Cardiac fibroblast (primary cell): ENCODE measurements around the gene UGT1A5.

Experiments
- DNase-seq, 2 donors: peaks; one replicate each; pipeline versions ENCODE4 v3.0.0 to v3.0.0-alpha.2; 2010; ENCODE audit warnings: low read depth in 2 of 2
- H3K4me3 ChIP-seq, 2 donors: replicated peaks in 1 of 2; 1 replicate in 1 of 2; 2 replicates in 1 of 2; pipeline ENCODE4 v1.5.1; 2011; ENCODE audit warnings: low read depth in 2 of 2, low read length in 2 of 2, mild to moderate bottlenecking in 2 of 2, moderate library complexity in 1 of 2
- CTCF ChIP-seq: IDR thresholded peaks from one replicate; pipeline ENCODE4 v1.5.1; 2011; ENCODE audit warnings: low read depth, mild to moderate bottlenecking, low read length, inconsistent platforms

The UGT1A5 gene

GRCh38 chr2:233775414-233775813 lies 62.7 kb downstream of the UGT1A5 start:
- H3K4me3 ChIP-seq: no peak overlapping the region
- TF ChIP-seq CTCF: no peak
- DNase-seq: no peak

GRCh38 chr2:233778030-233778429 lies 65.3 kb downstream of the UGT1A5 start, which contains the start of gene MROH2A:
MROH2A (plus strand) TSS chr2:233778330; CDS start chr2:233779359, 1,029 bp downstream.
- no peak for TF ChIP-seq CTCF
- no peak within 1 kb of the TSS for H3K4me3 ChIP-seq
- DNase-seq: no peak

GRCh38 chr2:233779722-233780121 lies 67.0 kb downstream of the UGT1A5 start:
- no peak for DNase-seq
- no peak overlapping the region for H3K4me3 ChIP-seq
- no peak for TF ChIP-seq CTCF

GRCh38 chr2:233780771-233781170 lies 68.1 kb downstream of the UGT1A5 start:
- TF ChIP-seq CTCF: no peak
- H3K4me3 ChIP-seq: no peak overlapping the region
- no peak for DNase-seq

- no peak for DNase-seq
- TF ChIP-seq CTCF: no peak
- H3K4me3 ChIP-seq: no peak overlapping the region
These were observed 76.8 kb downstream of the UGT1A5 start for GRCh38 chr2:233789554-233789953.

- TF ChIP-seq CTCF: no peak
- H3K4me3 ChIP-seq: no peak overlapping the region
- DNase-seq: no peak
These were observed 78.6 kb downstream of the UGT1A5 start for GRCh38 chr2:233791151-233791882.
